Nephron (organoid): ENCODE data around the gene GDE1.
A peak's percentile ranks its signal among the peaks of the same experiment; 100 is the strongest.

Experiments used
- H3K27ac Mint-ChIP-seq, 3 experiments: 2 replicates each; pipeline ENCODE4 v1.8.0; 2020; ENCODE audit warnings: mixed read lengths in 3 of 3, mild to moderate bottlenecking in 2 of 3, moderate library complexity in 1 of 3
- H3K27me3 Mint-ChIP-seq: 2 replicates; pipeline ENCODE4 v1.8.0; 2021; ENCODE audit warnings: low read depth, mild to moderate bottlenecking, moderate library complexity, mixed read lengths
- H3K36me3 Mint-ChIP-seq: 2 replicates; pipeline ENCODE4 v1.8.0; 2020; ENCODE audit warnings: low read depth, mixed read lengths
- H3K4me1 Mint-ChIP-seq: 2 replicates; pipeline ENCODE4 v1.8.0; 2020; ENCODE audit warnings: mixed read lengths
- H3K4me3 Mint-ChIP-seq, 3 experiments: 2 replicates each; pipeline ENCODE4 v1.8.0; 2020; ENCODE audit warnings: mild to moderate bottlenecking in 3 of 3, mixed read lengths in 3 of 3, moderate library complexity in 2 of 3
- H3K9me3 Mint-ChIP-seq: 2 replicates; pipeline ENCODE4 v1.8.0; 2020; ENCODE audit warnings: mixed read lengths
- CTCF ChIP-seq, 3 experiments: fragments of 200-600 bp; sonication (generic); IDR thresholded peaks; one replicate each; pipeline ENCODE4 v1.5.0; 2021; ENCODE audit warnings: antibody characterized with exemption in 3 of 3; ENCODE audit not compliant: unreplicated experiment in 3 of 3

The GDE1 gene

GRCh38 chr16:19503461-19504075 lies 18.3 kb downstream of the GDE1 start:
- no peak overlapping the region for H3K4me3 Mint-ChIP-seq
- no peaks in the 10 kb centered on the region for H3K9me3 Mint-ChIP-seq
- no peak overlapping the region for H3K27ac Mint-ChIP-seq
- H3K4me1 Mint-ChIP-seq: no peaks in the 10 kb centered on the region
- peaks cover 72% of the 10 kb centered on the region for H3K36me3 Mint-ChIP-seq
- H3K27me3 Mint-ChIP-seq: no peaks in the 10 kb centered on the region
- TF ChIP-seq CTCF (IDR thresholded peaks at IDR 0.05; ENCODE audit: unreplicated experiment in 3 of 3): no peak

DNA sequence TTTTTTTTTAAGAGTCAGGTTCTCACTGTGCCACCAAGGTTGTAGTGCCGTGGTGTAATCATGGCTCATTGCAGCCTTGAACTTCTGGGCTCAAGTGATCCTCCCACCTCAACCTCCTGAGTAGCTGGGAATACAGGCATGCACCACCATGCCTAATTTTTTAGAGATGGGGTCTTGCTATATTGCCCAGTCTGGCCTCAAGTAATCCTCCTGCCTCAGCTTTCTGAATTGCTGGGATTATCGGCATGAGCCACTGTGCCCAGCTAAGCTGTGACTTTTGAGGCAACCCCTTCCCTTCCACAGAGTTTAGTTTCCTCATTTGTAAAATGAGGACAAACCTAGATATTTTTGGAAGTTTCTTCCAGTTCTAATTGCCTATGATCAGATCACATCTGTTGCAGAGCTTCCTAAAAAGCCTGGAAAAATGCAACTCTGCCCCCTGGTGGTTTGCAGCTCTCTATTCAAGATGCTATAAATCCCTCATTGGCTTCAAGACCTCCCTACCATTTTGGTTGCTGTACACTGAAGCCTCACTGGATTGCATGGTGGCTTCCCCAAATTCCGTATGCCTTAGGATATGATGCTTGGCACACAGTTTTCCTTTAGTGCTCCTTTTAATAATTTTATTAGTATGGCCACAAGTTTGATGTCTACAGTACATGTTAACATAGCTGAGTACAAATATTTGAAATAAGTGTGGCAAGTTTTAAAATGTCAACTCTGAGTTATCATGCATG lies 19.3 kb downstream of the GDE1 start:
- no peak overlapping the region for H3K4me3 Mint-ChIP-seq
- H3K27me3 Mint-ChIP-seq: no peaks in the 10 kb centered on the region
- H3K27ac Mint-ChIP-seq: no peak overlapping the region
- H3K9me3 Mint-ChIP-seq: no peaks in the 10 kb centered on the region
- H3K4me1 Mint-ChIP-seq: no peaks in the 10 kb centered on the region
- H3K36me3 Mint-ChIP-seq: peaks cover 65% of the 10 kb centered on the region
- peak; percentile 61 to 74 (median 68) for TF ChIP-seq CTCF (IDR thresholded peaks at IDR 0.05; ENCODE audit: unreplicated experiment in 3 of 3)

DNA sequence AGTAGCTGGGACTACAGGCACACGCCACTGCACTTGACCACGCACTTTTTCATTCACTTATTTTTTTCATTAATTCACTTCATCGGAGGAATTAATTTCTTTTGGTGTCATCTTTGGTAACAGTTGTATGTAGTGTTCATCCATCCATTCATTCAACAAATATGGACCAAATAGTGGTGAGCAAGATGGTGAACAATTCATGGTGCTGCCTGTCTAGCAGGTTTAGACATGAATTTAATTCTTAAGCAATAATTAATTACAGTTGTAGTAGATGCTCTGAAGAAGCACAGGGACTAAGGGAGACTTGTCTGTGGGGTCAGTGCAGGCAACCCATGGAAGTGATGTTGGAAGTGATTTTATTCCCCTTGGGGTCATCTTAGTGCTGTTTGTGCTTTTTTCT lies 22.4 kb downstream of the GDE1 start:
- H3K4me1 Mint-ChIP-seq: no peaks in the 10 kb centered on the region
- no peak overlapping the region for H3K27ac Mint-ChIP-seq
- H3K9me3 Mint-ChIP-seq: no peaks in the 10 kb centered on the region
- no peak overlapping the region for H3K4me3 Mint-ChIP-seq
- H3K27me3 Mint-ChIP-seq: no peaks in the 10 kb centered on the region
- peaks cover 37% of the 10 kb centered on the region for H3K36me3 Mint-ChIP-seq
- no peak for TF ChIP-seq CTCF (IDR thresholded peaks at IDR 0.05; ENCODE audit: unreplicated experiment in 3 of 3)

GRCh38 chr16:19499006-19499405 lies 22.9 kb downstream of the GDE1 start:
- H3K27ac Mint-ChIP-seq: no peak overlapping the region

DNA sequence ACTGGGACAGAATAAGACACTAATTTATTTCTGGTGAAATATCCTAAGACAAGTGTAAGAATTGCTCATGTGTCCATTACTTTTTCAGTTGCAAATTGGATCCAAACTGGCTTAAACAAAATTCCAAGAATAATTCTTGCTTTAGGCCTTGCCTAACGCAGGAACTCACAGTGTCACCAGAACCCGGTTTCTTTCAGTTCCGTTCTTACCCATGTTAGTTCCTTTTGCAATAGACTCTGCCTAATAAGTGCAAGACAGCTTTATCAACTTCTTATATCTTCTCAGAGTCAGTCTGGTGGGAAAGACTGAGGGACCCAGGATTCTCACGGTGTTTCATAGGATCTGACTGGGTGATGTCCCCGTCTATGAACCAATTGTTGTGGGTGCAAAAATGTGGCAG lies 24.7 kb downstream of the GDE1 start:
- Mint-ChIP-seq H3K27ac (no peak overlapping the region), H3K36me3 (peaks cover 19% of the 10 kb centered on the region), H3K4me1 (no peaks in the 10 kb centered on the region), H3K4me3 (no peak overlapping the region), H3K9me3 (no peaks in the 10 kb centered on the region), H3K27me3 (no peaks in the 10 kb centered on the region)
- TF ChIP-seq CTCF (IDR thresholded peaks at IDR 0.05; ENCODE audit: unreplicated experiment in 3 of 3): no peak

More at GRCh38 chr16:19499006-19499405, 22.9 kb downstream of the GDE1 start:
- no peaks in the 10 kb centered on the region for H3K27me3 Mint-ChIP-seq
- H3K4me1 Mint-ChIP-seq: no peaks in the 10 kb centered on the region
- TF ChIP-seq CTCF (IDR thresholded peaks at IDR 0.05; ENCODE audit: unreplicated experiment in 3 of 3): no peak
- no peaks in the 10 kb centered on the region for H3K9me3 Mint-ChIP-seq
- no peak overlapping the region for H3K4me3 Mint-ChIP-seq
- peaks cover 33% of the 10 kb centered on the region for H3K36me3 Mint-ChIP-seq

- no peaks in the 10 kb centered on the region for H3K27me3 Mint-ChIP-seq
- no peaks in the 10 kb centered on the region for H3K4me1 Mint-ChIP-seq
- H3K9me3 Mint-ChIP-seq: no peaks in the 10 kb centered on the region
- H3K36me3 Mint-ChIP-seq: no peaks in the 10 kb centered on the region
- H3K4me3 Mint-ChIP-seq: no peak overlapping the region
- no peak for TF ChIP-seq CTCF (IDR thresholded peaks at IDR 0.05; ENCODE audit: unreplicated experiment in 3 of 3)
- no peak overlapping the region for H3K27ac Mint-ChIP-seq
Measured at GRCh38 chr16:19490619-19491018, 31.3 kb downstream of the GDE1 start.
